Fibroblast of skin of abdomen (primary cell): Measurements from ENCODE around the gene ARHGEF7.

ENCODE experiments used
- DNase-seq: peaks from one replicate; pipeline ENCODE4 v3.0.0-alpha.2; 2013

ARHGEF7 gene

DNA sequence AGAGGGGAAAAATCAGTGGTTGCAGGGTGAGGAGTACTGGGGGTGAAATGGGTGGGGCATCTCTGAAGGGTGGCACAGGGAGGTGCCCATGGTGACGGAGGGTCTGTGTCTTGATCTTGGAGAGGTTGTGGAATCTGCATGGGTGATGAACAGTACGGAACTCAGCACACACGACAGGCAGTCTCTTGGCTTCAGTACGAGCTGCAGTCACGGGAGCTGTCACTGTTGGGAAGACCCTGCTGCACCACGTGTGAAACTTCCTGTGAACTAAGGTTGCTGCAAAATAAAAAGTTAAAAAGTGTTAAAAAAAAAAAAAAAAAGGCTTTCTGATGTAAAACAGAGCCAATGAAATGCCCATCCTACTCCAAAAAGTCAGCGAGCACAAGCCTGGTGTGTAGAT lies 239.7 kb downstream of the ARHGEF7 start:
- no peak for DNase-seq
